ENCODE data around the gene ARL6IP6. TPM values are rescaled to one million over a fixed set of nuclear protein-coding genes. Genes with fewer than 3 reads are reported as not detected.

ARL6IP6 gene
- polyA plus RNA-seq (ENCODE audit: insufficient read length in 4 of 4): 10 to 100 TPM; 54.8 to 61.7 (median 58.9) TPM

GRCh38 chr2:152718076-152718908 lies at the start of gene ARL6IP6:
Gene ARL6IP6, plus strand, starts transcription at chr2:152718620. Its CDS starts 5 bp downstream, at chr2:152718625.
- DNase-seq (ENCODE audit: low read depth in 4 of 4, low spot score in 2 of 4): peak; percentile 88 to 97 (median 94)

DNA sequence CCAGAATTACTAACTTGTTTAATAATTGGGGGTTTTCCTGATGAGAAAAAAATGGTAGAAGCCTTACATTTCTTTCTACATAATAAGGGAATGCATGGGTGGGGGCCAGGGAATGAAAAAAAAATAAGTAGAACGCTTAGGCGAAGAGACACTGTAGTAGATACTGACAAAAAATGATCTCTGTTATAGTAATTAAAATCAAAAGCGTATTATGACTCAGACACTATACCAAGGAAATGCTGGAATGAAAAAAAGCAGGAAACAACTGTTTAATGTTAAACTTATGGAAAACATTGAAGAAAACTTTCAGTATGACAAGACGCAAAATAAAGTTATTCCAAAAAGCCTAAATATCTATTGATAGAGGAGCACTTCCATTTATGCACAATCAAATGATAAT lies 44.1 kb upstream of the ARL6IP6 start:
- no peak for DNase-seq (ENCODE audit: low read depth in 4 of 4, low spot score in 2 of 4)

DNA sequence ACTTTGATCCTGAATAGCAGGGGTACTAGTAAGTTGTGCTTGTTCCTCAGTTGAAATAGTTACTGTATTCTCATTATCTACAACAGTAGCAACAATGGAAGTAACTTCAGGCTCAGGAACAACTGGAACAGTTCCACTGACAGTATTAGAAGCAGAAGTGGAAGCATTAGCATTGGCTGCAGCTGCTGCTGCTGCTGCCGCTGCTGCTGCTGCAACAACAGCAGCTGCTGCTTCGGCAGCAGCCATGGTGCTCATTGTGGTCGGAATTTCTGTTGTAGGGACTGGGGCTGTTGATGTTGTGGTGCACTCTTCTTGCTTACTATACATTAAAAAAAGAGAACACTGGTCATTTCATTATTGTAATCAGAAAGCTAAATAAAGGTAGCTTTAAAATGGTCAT lies 42.0 kb upstream of the ARL6IP6 start:
- no peak for DNase-seq (ENCODE audit: low read depth in 4 of 4, low spot score in 2 of 4)

- no peak for DNase-seq (ENCODE audit: low read depth in 4 of 4, low spot score in 2 of 4)
Measured at GRCh38 chr2:152678808-152679207, 39.6 kb upstream of the ARL6IP6 start.

DNA sequence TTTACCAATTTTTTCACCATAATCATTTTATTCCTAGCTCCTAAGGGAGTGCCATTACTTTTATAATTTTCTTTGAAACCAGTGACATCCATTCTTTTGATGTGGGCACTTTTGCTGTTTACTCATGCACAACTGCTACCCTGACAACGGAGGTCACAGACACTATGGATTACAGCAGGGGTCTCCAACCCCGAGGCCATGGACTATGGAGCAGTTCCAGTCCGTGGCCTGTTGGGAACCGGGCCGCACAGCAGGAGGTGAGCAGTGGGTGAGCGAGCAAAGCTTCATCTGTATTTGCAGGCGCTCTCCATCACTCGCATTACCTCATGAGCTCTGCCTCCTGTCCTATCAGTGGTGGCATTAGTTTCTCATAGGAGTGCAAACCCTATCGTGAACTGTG lies 35.8 kb upstream of the ARL6IP6 start:
- DNase-seq (ENCODE audit: low read depth in 4 of 4, low spot score in 2 of 4): no peak

DNA sequence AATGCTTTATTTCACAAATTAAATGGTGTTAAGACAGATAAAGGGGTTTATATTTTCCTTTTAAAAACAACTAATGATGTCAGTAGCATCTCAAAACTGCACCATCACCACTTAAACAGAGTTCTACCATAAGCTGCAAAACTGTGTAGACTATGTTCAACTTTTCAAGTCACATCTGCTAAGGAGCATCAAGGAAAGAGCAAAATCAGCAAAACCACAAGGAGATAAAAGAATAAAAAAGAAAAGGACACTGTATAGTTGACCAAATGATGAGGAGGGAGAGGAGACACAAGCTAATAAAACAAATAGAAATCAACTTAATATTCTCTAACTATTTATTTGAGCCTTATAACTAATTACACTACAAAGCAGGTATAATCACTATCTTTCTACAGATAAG lies 35.0 kb upstream of the ARL6IP6 start:
- DNase-seq (ENCODE audit: low read depth in 4 of 4, low spot score in 2 of 4): no peak

DNA sequence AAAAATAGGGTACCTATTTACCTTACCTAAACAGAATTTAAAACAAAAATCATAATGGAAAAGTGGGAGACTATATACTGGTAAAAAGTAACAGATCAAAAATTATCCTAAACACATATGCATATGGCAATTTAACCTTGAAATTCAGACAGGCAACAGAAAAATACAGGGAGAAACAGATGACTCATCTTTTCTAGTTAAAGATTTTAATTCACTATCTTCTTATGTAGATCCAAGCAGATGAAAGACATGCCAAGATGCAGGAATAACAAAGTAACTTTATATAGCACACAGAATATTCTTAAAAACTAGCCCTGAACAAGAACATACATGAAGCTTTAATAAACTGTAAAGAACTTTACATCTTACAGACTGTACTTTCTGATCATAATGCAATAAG lies 32.1 kb upstream of the ARL6IP6 start:
- DNase-seq (ENCODE audit: low read depth in 4 of 4, low spot score in 2 of 4): no peak

DNA sequence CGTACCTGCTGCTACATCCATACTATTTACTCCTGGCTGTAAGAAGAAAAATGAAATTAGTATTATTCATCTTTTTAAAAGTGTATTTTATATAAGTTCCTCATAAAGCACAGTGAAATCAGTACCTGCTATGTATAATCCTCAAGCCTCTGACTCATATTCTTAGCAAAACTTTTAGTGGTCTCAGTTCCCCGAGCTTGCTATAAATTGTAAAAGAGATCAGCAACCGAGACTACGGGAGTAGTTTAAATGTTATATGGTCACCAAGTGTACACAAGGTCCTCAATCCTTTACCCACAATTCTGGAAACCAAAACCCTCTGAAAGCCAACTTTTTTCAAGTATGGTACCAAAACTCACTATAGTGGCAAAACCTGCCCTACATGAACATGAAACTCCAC lies 25.4 kb upstream of the ARL6IP6 start:
- DNase-seq (ENCODE audit: low read depth in 4 of 4, low spot score in 2 of 4): no peak

- no peak for DNase-seq (ENCODE audit: low read depth in 4 of 4, low spot score in 2 of 4)
Measured at GRCh38 chr2:152694161-152694661, 24.2 kb upstream of the ARL6IP6 start.

GRCh38 chr2:152695763-152696162 lies 22.7 kb upstream of the ARL6IP6 start:
- no peak for DNase-seq (ENCODE audit: low read depth in 4 of 4, low spot score in 2 of 4)

- DNase-seq (ENCODE audit: low read depth in 4 of 4, low spot score in 2 of 4): no peak
Measured at GRCh38 chr2:152696476-152696875, 21.9 kb upstream of the ARL6IP6 start.

GRCh38 chr2:152701198-152701597 lies 17.2 kb upstream of the ARL6IP6 start:
- no peak for DNase-seq (ENCODE audit: low read depth in 4 of 4, low spot score in 2 of 4)

- DNase-seq (ENCODE audit: low read depth in 4 of 4, low spot score in 2 of 4): no peak
Measured at GRCh38 chr2:152706477-152707021, 11.9 kb upstream of the ARL6IP6 start.

DNA sequence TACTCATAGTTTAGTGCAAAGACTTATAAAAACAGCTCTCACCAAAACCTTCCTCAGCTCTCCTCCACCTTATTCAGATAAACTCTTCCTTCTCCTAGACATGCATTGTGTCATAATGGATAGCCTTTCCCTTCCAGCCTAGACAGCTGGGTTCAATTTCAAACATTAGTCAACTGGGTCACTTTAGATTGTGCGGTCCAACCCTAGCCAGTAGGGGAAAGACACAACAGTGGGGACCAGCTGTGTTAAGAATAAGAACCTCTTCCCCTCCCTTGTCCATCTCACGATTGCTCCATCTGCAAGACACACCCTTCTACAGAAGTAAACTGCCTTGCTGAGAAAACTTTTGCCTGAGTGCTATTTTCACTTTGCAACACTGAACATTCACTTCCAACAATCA lies 9.7 kb upstream of the ARL6IP6 start:
- DNase-seq (ENCODE audit: low read depth in 4 of 4, low spot score in 2 of 4): no peak

GRCh38 chr2:152710713-152711112 lies 7.7 kb upstream of the ARL6IP6 start:
- DNase-seq (ENCODE audit: low read depth in 4 of 4, low spot score in 2 of 4): no peak

GRCh38 chr2:152715112-152715511 lies 3.3 kb upstream of the ARL6IP6 start:
- no peak for DNase-seq (ENCODE audit: low read depth in 4 of 4, low spot score in 2 of 4)

GRCh38 chr2:152715854-152716428 lies 2.5 kb upstream of the ARL6IP6 start:
- DNase-seq (ENCODE audit: low read depth in 4 of 4, low spot score in 2 of 4): no peak

DNA sequence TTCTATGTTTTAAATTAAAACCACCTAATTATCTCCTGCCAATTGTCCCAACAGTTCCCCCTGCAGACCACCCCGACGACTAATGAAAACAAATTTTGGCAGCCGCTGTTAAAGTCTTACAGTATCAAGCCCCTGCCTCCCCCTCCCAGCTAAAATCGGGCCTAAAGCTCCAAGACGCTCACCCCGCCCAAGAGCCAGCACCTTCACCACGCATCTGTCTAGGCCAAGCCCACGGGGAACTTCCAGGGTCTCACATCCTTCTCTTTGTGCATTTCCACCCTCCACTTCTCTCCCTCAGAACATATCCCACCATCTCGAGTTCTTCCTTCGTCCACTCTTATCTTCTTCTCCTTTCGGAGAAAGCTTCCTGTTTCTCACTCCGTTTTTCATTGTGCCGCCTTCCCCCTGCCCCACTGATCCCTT lies 1.6 kb upstream of the ARL6IP6 start:
- peak in 2 of 4 donors; percentile 20 to 56 for DNase-seq (ENCODE audit: low read depth in 4 of 4, low spot score in 2 of 4)

DNA sequence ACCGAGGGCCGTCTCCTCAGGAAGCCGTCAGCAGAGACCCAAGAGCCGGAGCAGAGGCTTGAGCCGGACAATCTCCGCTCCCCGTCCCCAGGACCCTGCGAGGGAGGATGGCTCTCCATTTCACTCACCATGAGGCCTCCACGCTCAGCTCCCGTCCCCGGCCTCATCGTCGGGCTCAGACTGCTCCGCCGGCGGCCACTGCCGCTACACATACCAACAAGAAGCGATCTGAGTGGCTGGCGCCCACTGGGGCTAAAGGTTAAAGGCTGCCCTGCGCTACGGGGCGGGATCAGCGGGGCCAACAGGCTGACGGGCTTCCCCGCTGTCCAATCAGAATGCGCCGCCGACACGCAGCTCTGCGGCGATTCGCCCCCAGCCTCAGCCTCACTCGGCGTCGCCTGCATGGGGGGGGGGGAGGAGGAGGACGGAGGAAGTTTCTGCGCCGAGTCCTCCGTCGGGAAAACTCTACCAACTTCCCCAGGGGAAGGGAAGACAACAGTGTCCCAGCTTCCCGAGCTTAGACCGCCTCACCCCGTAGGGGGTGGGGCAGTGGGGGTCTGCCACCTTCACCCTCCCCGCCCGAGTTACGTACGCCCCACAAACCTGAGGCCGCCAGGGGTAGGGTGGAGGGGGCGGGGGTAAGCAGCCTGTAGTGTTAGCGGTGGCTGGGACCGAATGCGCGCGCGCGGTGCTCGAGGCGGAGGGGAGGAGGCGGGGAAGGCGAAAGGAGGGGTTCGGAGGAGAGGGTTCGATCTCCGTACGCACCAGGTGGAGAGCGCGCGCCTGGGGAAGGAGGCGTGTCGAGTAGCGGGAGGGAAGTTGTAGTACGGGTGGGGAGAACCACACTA lies 968 bp upstream of the ARL6IP6 start, which contains the start of gene PRPF40A:
Gene PRPF40A (minus strand): TSS at position 234 of the 848 bp plus-strand sequence. CDS start 22 bp downstream, at position 212.
- DNase-seq (ENCODE audit: low read depth in 4 of 4, low spot score in 2 of 4): peak; percentile 89 to 98 (median 94)

- DNase-seq (ENCODE audit: low read depth in 4 of 4, low spot score in 2 of 4): peak in 3 of 4 donors; percentile 25 to 53 (median 44)
Measured at GRCh38 chr2:152718909-152719645, 657 bp downstream of the ARL6IP6 start.
